PC-3 (cell line): ENCODE measurements around the gene GABPA. TPM values are rescaled to one million over a fixed set of nuclear protein-coding genes. Genes with fewer than 3 reads are reported as not detected.

Experiments
- ATAC-seq: fragments of 200-7000 bp; cut with Tn5 transposase; 2 replicates; pipeline ENCODE4 v1.9.1; 2020; ENCODE audit warnings: mild to moderate bottlenecking, moderate library complexity
- BruUV-seq: library from RNA; stranded (reverse); fragments of 400-500 nt; replicated peaks from 2 replicates; lab custom pipeline; 2021; lab: Mats Ljungman, UMichigan
- CTCF ChIA-PET: fragments of 300-600 bp; sonication (Branson Sonifier 250); formaldehyde crosslinking; loops from one replicate; lab custom pipeline; 2022; ENCODE audit warnings: antibody characterized with exemption; lab: Charles Lee
- POLR2A ChIA-PET: fragments of 300-600 bp; sonication (Branson Sonifier 250); formaldehyde crosslinking; loops from one replicate; lab custom pipeline; 2022; ENCODE audit warnings: antibody characterized with exemption; ENCODE audit not compliant: unreplicated experiment; lab: Charles Lee
- DNase-seq: peaks from one replicate; pipeline ENCODE4 v3.0.0-alpha.2; 2015
- H2AFZ ChIP-seq: fragments of 300-600 bp; sonication (generic); 2 replicates; pipeline ENCODE4 v1.6.0; 2016; ENCODE audit warnings: antibody characterized with exemption, low read length
- H3F3A ChIP-seq: fragments of 300-600 bp; sonication (generic); one replicate; pipeline ENCODE4 v1.6.0; 2017; ENCODE audit warnings: antibody characterized with exemption, low read length, control low read depth, mild to moderate bottlenecking; ENCODE audit not compliant: unreplicated experiment
- H3K27ac ChIP-seq: fragments of 300-600 bp; sonication (generic); 2 replicates; pipeline ENCODE4 v1.5.1; 2016; ENCODE audit warnings: mild to moderate bottlenecking, low read length
- H3K27me3 ChIP-seq: fragments of 300-600 bp; sonication (generic); 2 replicates; pipeline ENCODE4 v1.6.1; 2016; ENCODE audit warnings: low read length, mixed read lengths
- H3K36me3 ChIP-seq: fragments of 300-600 bp; sonication (generic); 2 replicates; pipeline ENCODE4 v1.6.1; 2016; ENCODE audit warnings: low read depth, mixed run types, low read length, mixed read lengths
- H3K4me1 ChIP-seq: fragments of 300-600 bp; sonication (generic); 2 replicates; pipeline ENCODE4 v1.5.1; 2016; ENCODE audit warnings: low read length; ENCODE audit not compliant: insufficient read depth
- H3K4me2 ChIP-seq: fragments of 300-600 bp; sonication (generic); 2 replicates; pipeline ENCODE4 v1.6.0; 2016; ENCODE audit warnings: low read length
- H3K4me3 ChIP-seq: fragments of 300-600 bp; sonication (generic); 2 replicates; pipeline ENCODE4 v1.5.1; 2016; ENCODE audit warnings: mild to moderate bottlenecking, low read length, mixed read lengths
- H3K79me2 ChIP-seq: fragments of 300-600 bp; sonication (generic); 2 replicates; pipeline ENCODE4 v1.6.1; 2017; ENCODE audit warnings: low read length, mixed read lengths
- H3K9ac ChIP-seq: fragments of 300-600 bp; sonication (generic); 2 replicates; pipeline ENCODE4 v1.6.0; 2016; ENCODE audit warnings: mild to moderate bottlenecking, low read length
- H3K9me2 ChIP-seq: fragments of 300-600 bp; sonication (generic); replicated peaks from 2 replicates; pipeline ENCODE4 v1.6.1; 2016; ENCODE audit warnings: mixed run types, low read length, mixed read lengths
- H3K9me3 ChIP-seq: fragments of 300-600 bp; sonication (generic); 2 replicates; pipeline ENCODE4 v1.6.1; 2016; ENCODE audit warnings: low read length, mixed read lengths
- H4K20me1 ChIP-seq: fragments of 300-600 bp; sonication (generic); 2 replicates; pipeline ENCODE4 v1.6.1; 2016; ENCODE audit warnings: low read length, mixed read lengths
- EZH2 ChIP-seq: fragments of 300-600 bp; sonication (generic); IDR thresholded peaks from one replicate; pipeline ENCODE4 v1.6.1; 2017; ENCODE audit warnings: antibody characterized with exemption, mild to moderate bottlenecking, low read length; ENCODE audit not compliant: unreplicated experiment
- EZH2phosphoT487 ChIP-seq: fragments of 300-600 bp; sonication (generic); IDR thresholded peaks from 2 replicates; pipeline ENCODE4 v1.6.1; 2018; ENCODE audit warnings: mild to moderate bottlenecking, antibody characterized with exemption, low read length, borderline replicate concordance
- intact Hi-C: fragments of 100-400 bp; cut with micrococcal nuclease; formaldehyde crosslinking; loops from 2 replicates; pipeline ENCODE4 v1.9.0; 2023
- total RNA-seq: library from RNA; depleted of rRNA; stranded (reverse); fragments of >200 nt; gene quantifications from 2 replicates; pipeline ENCODE4 v1.2.3, GENCODE V29; 2014
- TF ChIP-seq, protein P1 (sequence below): fragments of 300-600 bp; sonication (generic); conservative IDR thresholded peaks from 2 replicates; pipeline ENCODE4 v1.5.1; 2017; ENCODE audit warnings: antibody characterized with exemption, low read depth, mild to moderate bottlenecking, low read length

GABPA gene
- total RNA-seq, 1 experiment from 2014 or later = 19.0 TPM

DNA sequence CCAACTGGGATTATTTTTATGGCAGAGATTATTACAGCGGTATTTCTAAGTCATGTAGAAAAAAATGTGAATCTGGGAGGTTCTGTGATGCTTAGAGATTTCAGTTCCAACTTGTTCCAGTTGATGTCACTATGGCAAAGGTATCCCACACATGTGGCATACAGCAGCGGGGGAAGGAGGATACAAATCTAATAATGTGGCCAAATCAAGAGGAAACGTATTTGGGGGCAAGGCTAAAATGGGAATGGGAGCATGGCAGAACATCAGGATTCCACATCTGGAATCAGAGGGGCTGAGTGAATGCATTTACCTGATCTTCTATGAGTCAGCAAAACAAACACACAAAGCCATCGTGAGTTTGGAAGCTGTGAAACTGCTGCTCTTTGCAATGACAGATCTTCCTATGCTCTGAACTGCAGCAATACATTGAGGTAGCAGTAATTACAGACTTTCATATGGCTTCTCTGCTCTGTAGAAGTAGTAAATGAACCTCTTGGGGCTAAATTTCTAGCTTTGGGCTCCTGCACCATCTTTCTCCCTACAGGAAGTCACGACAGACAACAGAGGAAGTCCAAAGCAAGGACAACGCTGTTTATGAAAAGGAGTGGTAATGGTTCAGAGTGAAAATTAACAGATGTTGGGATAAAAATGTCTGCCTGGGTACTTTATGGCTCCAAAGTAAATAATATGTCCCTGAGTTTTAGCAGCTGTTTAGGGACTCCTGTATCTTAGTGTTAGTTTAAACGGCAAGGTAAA, 55.5 kb downstream of the GABPA start:
- H3K4me3 ChIP-seq = peak overlapping the region; percentile 54
- H3K9ac ChIP-seq = 0 out of 2 replicates have a peak overlapping the region, but pooled peaks have one; percentile 1
- intact Hi-C loops = loop anchor here (1.0 to 5.0 kb wide), 2 partner anchors 47 to 72 kb away; no protein-coding TSS in a partner anchor
- ATAC-seq (peak; percentile 85), DNase-seq (peak; percentile 58)
- H3K4me2 ChIP-seq = peak overlapping the region; percentile 70
- H3K36me3 ChIP-seq = no peaks in the 10 kb centered on the region
- H4K20me1 ChIP-seq = no peaks in the 10 kb centered on the region
- no peaks in the 10 kb centered on the region for H3F3A ChIP-seq
- ChIA-PET POLR2A (no interaction called here), CTCF (interaction anchor here (0.7 kb wide), 1 partner anchor 72 kb away, joined by 3 read pairs; no protein-coding TSS in a partner anchor)
- peak overlapping the region; percentile 12 for H3K27ac ChIP-seq
- H3K9me2 ChIP-seq = no peaks in the 10 kb centered on the region
- H3K79me2 ChIP-seq = no peaks in the 10 kb centered on the region
- peaks cover 12% of the 10 kb centered on the region; the same call in 1 of the 2 replicates for H3K4me1 ChIP-seq
- TF ChIP-seq EZH2 = no peak
- TF ChIP-seq, protein P1, sequence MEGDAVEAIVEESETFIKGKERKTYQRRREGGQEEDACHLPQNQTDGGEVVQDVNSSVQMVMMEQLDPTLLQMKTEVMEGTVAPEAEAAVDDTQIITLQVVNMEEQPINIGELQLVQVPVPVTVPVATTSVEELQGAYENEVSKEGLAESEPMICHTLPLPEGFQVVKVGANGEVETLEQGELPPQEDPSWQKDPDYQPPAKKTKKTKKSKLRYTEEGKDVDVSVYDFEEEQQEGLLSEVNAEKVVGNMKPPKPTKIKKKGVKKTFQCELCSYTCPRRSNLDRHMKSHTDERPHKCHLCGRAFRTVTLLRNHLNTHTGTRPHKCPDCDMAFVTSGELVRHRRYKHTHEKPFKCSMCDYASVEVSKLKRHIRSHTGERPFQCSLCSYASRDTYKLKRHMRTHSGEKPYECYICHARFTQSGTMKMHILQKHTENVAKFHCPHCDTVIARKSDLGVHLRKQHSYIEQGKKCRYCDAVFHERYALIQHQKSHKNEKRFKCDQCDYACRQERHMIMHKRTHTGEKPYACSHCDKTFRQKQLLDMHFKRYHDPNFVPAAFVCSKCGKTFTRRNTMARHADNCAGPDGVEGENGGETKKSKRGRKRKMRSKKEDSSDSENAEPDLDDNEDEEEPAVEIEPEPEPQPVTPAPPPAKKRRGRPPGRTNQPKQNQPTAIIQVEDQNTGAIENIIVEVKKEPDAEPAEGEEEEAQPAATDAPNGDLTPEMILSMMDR = peak; percentile 72
- H2AFZ ChIP-seq = peak overlapping the region; percentile 82
- no peaks in the 10 kb centered on the region for H3K9me3 ChIP-seq
- no TSS peak for BruUV-seq
- no peaks in the 10 kb centered on the region for H3K27me3 ChIP-seq

DNA sequence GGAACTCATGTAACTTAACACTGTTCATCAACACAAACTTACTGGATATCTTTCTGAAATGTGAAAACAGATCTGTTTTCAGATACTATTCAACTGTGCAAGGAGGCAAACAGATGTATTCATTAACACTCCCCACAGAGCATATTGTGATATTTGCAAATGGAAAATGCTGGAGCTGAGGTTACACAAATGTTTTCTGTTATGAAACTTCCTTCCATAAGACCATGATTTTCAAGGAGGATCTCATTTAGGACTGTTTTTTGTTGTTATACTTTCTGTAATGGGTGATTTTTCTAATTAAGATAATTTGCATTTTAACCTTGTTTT, 56.1 kb downstream of the GABPA start:
- no TSS peak for BruUV-seq
- H3K36me3 ChIP-seq = no peaks in the 10 kb centered on the region
- no peaks in the 10 kb centered on the region for H3F3A ChIP-seq
- no peaks in the 10 kb centered on the region for H3K79me2 ChIP-seq
- H3K4me3 ChIP-seq = peak overlapping the region; percentile 54
- TF ChIP-seq EZH2 = no peak
- TF ChIP-seq, protein P1 = no peak
- TF ChIP-seq EZH2phosphoT487 = no peak
- intact Hi-C loops = loop anchor here (1.0 to 5.0 kb wide), 2 partner anchors 46 to 71 kb away; no protein-coding TSS in a partner anchor
- no peaks in the 10 kb centered on the region for H3K9me2 ChIP-seq
- CTCF ChIA-PET = interaction anchor here (0.7 kb wide), 1 partner anchor 71 kb away, joined by 3 read pairs; no protein-coding TSS in a partner anchor
- H3K9me3 ChIP-seq = no peaks in the 10 kb centered on the region
- peaks cover 12% of the 10 kb centered on the region; the same call in 1 of the 2 replicates for H3K4me1 ChIP-seq
- H3K4me2 ChIP-seq = peak overlapping the region; percentile 70
- H3K27ac ChIP-seq = no peak overlapping the region; the same call in 1 of the 2 replicates
- ATAC-seq (peak; percentile 7; the same call in 1 of the 2 replicates), DNase-seq (no peak)
- H2AFZ ChIP-seq = peak overlapping the region; percentile 82
- H3K9ac ChIP-seq = no peak overlapping the region
- H4K20me1 ChIP-seq = no peaks in the 10 kb centered on the region
- POLR2A ChIA-PET = no interaction called here
- no peaks in the 10 kb centered on the region for H3K27me3 ChIP-seq

DNA sequence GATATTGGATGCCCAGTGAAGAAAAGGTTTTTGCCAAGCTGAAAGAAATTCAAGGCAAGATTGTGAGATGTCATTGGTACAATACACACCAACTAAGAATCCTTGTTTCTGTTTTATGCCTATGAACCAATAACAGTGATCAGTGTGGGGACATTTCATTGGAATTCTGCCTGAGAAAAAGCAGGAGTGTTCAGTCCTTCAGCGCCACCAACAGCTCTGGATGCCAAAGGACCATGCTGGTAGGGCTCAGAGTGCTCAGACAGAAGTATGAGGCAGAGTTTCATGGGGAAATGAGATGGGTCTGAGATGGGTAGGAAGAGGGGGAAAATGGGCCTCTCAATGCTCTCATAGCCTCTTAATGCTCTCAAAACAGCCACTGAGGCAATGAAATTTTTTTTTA, 56.5 kb downstream of the GABPA start:
- H3K79me2 ChIP-seq = no peaks in the 10 kb centered on the region
- TF ChIP-seq EZH2phosphoT487 (no peak), EZH2 (no peak)
- TF ChIP-seq, protein P1 = 0 out of 2 replicates have a peak, but pooled peaks have one; percentile 34
- no peaks in the 10 kb centered on the region for H3K9me2 ChIP-seq
- ChIA-PET POLR2A (no interaction called here), CTCF (no interaction called here)
- intact Hi-C loops = loop anchor here (5.0 kb wide), 1 partner anchor 46 kb away; no protein-coding TSS in a partner anchor
- H3K9ac ChIP-seq = no peak overlapping the region
- H3K36me3 ChIP-seq = no peaks in the 10 kb centered on the region
- H3K4me3 ChIP-seq = no peak overlapping the region
- DNase-seq (peak; percentile 21), ATAC-seq (no peak)
- no peak overlapping the region for H3K4me2 ChIP-seq
- H3K4me1 ChIP-seq = peaks cover 12% of the 10 kb centered on the region; the same call in 1 of the 2 replicates
- no peaks in the 10 kb centered on the region for H3K9me3 ChIP-seq
- H4K20me1 ChIP-seq = no peaks in the 10 kb centered on the region
- H3F3A ChIP-seq = no peaks in the 10 kb centered on the region
- H3K27ac ChIP-seq = no peak overlapping the region
- no peaks in the 10 kb centered on the region for H3K27me3 ChIP-seq
- BruUV-seq = no TSS peak
- no peak overlapping the region for H2AFZ ChIP-seq
